NCI-H2196 treated with DMSO at 0.1 percent for 48 hours (cell line): ENCODE data around the gene DDX25.
"Not testable (repeated sequence)": the region's sequence is repeated elsewhere in the genome, so short reads cannot be mapped to it uniquely, and the experiment has no call there.

Experiments
- DNase-seq: peaks from one replicate; lab custom pipeline; 2025; ENCODE audit not compliant: unreplicated experiment; lab: John Stamatoyannopoulos, UW

DDX25 gene

DNA sequence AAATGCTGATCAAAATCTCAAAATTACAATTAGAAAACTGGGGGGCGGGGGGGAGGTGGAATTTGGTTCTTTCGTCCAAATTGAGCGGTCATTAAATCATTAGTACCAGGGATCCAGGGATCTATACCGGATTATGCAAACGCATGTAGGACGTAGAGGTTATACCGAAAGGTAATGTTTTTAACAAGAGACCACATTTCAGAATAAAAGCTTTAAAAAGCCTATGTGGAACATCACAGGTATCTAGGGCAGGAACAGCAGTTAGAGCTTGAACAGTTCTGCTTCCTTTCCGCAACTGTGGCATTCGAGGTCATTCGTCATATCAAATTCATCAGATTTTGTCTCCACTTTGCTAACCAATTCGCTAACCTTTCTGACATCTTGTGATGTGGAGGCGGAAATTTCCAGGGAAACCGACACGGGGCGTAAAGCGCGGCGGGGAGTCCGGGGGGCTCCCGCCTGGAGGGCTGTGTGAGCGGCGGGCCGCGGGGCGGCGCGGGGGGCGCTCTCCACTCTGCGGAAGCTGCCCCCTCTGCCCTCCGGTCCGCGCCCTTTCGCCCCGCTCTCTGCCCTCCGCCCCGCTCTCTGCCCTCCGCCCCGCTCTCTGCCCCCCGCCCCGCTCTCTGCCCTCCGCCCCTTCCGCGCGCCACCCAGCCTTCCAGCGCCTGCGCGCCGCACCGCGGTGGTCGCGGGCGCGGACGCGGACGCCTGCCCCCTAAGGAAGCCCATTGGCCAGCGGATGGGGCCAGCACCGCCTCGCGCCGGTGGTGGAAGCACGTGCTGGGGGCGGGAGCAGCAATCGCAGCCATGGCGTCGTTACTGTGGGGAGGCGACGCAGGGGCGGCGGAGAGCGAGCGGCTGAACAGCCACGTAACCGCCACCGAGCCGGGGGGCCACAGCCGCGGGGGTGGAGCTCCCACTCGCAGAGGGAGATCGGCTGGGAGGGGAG, at the start of gene DDX25:
DDX25 (plus strand) TSS at position 798 of the 949 bp plus-strand sequence; CDS start at position 808, 10 bp downstream.
- peak; percentile 4 for DNase-seq

DNA sequence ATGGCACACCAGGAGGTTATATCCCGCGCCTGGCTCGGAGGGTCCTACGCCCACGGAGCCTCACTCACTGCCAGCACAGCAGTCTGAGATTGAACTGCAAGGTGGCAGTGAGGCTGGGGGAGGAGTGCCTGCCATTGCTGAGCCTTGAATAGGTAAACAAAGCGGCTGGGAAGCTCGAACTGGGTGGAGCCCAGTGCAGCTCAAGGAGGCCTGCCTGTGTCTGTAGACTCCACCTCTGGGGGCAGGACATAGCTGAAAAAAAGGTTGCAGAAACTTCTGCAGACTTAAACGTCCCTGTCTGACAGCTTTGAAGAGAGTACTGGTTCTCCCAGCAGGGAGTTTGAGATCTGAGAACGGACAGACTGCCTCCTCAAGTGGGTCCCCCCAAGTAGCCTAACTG, 46.6 kb upstream of the DDX25 start:
- DNase-seq, result not testable (repeated sequence)

DNA sequence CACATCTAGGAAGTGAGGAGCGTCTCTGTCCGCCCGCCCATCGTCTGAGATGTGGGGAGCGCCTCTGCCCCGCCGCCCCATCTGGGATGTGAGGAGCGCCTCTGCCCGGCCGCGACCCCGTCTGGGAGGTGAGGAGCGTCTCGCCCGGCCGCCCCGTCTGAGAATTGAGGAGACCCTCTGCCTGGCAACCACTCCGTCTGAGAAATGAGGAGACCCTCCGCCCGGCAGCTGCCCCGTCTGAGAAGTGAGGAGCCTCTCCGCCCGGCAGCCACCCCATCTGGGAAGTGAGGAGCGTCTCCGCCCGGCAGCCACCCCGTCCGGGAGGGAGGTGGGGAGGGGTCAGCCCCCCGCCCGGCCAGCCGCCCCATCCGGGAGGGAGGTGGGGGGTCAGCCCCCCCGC, 41.5 kb upstream of the DDX25 start:
- DNase-seq, result not testable (repeated sequence)

DNA sequence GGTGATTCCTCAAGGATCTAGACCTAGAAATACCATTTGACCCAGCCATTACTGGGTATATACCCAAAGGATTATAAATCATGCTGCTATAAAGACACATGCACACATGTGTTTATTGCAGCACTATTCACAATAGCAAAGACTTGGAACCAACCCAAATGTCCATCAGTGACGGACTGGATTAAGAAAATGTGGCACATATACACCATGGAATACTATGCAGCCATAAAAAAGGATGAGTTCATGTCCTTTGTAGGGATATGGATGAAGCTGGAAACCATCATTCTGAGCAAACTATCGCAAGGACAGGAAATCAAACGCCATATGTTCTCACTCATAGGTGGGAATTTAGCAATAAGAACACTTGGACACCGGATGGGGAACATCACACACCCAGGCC, 39.0 kb upstream of the DDX25 start:
- not testable (repeated sequence) for DNase-seq

DNA sequence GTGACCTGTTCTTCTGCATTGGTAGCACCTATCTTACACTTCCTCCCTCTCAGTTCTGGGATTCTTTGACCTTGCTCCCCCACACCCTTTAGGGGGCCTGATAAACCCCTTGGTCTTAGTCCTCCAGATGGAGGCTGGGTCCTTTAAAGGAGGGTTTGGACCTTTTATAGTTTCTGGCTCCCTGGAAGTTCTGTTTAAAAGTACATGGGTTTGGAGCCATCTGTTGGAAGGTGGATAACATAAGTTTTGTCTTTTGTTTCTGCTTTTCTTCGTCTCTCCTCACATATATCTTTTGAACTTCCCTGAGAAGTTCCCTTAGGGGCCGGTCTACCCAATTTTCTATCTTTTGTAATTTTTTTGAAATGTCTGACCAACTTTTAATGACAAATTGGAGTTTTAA, 34.8 kb upstream of the DDX25 start:
- no peak for DNase-seq

DNA sequence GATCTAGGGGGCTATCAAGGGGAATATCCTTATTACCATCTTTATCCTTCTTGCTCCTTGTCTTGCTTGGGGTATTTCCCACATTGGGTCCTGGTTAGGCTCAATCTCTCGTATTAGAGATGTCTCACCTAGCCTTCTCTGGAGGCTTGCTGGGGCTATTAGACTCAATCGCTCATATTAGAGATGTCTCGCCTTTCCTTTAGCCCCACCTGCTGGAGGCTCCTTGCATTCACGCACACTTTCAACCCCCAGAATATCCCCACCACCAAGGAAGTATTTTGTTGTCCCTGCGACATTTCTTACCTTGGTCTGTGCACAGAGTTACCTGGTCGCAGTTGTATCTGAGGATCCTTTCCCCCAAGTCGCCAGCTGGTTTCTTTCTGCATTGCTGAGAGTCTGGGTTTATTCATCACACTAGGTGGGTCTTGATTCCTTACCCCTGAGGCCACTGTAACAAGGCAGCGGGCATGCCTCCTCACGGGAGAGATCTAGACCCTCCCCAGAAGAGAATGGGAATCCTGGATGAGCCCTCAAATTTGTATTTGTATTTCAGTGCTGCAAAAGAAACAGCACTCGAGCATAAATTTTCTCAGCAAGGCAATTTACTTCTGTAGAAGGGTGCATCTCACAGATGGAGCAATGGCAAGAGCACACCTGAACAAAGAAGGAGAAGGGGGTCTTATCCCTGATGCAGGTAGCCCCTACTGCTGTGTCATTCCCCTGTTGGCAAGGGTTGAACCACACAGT, 32.7 kb upstream of the DDX25 start:
- no peak for DNase-seq

DNA sequence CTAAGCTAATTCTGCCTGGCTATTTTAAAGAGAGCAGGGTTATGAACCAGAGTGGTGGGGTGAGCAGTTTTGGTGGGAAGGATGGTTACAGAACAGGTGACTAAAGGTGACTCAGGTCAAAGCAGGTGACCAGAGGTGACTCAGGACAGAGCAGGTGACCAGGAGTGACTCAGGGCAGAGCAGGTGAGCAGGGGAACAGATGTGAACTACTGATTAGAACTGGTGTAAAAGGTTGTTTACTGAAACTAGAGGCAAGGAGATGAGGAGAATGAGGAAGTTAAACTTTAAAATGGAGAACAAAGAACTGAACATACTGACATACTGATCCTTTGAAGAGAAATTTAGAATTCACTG, 32.2 kb upstream of the DDX25 start:
- DNase-seq, result no peak

DNA sequence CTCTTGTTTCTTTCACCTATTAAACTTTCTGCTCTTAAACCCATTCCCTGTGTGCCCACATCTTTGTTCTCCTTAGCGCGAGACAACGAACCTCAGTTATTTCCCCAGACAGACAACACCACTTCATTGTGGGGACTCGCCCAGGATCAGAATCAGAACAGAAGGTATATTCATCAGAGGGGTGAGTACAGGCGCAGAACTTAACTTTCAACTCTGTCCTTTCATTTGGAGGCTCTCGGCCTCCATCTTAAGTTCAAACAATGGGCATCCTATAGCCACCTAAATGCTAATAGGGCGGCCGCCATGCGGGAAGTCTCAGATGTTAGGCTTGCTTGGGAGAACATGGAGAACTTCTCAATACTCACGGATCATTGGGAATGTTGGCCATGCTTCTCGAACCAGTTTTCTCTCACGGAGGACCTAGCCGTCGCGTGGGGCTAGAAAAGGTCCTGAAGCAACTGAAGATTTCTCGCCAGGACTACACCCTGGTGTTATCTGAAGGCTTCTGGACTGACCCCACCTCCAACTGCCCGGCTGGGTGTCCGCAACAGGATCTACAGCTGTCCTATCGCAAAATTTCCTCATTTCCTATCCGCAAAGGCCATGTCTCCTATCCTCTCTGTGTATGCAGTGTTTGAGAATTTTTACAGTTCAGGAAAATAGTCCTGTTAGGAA, 30.3 kb upstream of the DDX25 start:
- no peak for DNase-seq

DNA sequence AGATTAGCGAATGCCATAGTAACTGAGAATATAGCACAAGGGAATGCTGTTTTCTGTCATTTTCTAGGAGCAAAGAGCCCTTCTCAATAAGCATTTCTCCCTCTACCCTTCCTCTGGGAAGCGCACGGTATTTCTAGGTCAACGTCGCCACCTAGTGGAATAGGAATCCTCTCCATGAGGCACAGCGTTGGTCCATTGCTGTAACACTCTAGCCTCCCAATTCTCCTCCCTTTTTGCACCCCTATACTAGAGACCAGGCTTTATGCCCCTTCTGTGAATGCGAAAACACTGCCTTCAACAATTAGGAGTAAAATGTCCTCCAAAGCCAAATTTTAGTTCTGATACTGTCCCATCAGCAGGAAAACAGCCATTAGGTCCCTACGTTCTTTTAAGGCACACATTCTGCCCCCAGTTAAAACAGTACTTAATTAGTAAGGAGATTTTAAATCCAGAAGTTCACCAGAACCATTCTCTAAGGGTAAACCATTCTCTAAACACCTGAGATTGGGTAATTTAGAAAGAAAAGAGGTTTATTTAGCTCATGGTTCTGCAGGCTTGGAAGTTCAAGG, 29.7 kb upstream of the DDX25 start:
- DNase-seq, result no peak

DNA sequence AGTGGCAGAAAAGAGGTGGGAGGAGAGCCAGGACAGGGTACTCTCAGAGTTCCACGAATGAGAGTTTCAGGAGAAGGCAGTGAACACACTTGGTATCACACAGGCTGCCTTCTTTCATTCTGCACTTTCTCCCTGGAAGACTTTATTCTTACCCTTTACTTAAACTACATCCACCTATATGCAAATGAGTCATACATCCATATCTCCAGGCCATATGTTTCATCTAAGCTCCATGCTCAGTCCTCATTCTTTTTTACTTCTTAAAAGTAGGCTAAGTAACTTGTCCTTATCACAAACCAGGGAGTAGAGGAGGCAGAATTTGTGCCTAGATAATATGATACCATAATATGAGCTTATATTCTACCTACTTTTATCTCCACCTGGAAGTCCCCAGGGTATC, 23.0 kb upstream of the DDX25 start:
- DNase-seq, result no peak

DNA sequence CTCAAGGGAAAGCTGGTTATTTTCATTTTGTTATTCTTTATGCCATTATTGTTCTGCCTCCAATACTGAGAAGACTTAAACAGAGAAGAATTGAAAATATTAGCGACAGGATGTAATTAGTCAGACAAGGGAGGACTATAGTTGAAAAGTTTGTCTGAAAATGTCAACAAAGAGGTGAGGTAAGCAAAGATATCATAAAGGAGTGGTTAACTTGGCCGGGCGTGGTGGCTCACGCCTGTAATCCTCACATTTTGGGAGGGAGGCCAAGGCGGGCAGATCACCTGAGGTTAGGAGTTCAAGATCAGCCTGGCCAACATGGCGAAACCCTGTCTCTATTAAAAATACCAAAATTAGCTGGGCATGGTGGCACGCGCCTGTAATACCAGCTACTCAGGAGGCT, 20.9 kb upstream of the DDX25 start:
- no peak for DNase-seq

DNA sequence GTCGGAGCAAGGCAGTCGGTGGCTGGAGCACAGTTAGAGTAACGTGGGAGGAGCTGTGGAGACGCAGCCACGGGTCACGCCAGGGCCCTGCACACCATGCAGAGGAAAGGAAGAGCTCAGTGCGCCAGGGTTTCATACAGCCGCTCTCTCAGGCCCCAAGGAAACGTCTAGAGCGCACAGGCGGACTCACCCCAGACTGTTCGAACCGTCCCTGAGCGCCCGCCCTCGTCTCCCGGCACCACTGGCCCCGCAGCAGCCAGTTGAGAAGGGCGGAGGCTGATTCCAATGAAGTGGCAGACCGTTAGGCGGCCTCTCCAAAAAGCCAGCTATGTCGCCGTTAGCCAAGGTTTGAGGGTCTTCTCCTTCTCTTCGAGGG, 17.3 kb upstream of the DDX25 start:
- peak; percentile 51 for DNase-seq

DNA sequence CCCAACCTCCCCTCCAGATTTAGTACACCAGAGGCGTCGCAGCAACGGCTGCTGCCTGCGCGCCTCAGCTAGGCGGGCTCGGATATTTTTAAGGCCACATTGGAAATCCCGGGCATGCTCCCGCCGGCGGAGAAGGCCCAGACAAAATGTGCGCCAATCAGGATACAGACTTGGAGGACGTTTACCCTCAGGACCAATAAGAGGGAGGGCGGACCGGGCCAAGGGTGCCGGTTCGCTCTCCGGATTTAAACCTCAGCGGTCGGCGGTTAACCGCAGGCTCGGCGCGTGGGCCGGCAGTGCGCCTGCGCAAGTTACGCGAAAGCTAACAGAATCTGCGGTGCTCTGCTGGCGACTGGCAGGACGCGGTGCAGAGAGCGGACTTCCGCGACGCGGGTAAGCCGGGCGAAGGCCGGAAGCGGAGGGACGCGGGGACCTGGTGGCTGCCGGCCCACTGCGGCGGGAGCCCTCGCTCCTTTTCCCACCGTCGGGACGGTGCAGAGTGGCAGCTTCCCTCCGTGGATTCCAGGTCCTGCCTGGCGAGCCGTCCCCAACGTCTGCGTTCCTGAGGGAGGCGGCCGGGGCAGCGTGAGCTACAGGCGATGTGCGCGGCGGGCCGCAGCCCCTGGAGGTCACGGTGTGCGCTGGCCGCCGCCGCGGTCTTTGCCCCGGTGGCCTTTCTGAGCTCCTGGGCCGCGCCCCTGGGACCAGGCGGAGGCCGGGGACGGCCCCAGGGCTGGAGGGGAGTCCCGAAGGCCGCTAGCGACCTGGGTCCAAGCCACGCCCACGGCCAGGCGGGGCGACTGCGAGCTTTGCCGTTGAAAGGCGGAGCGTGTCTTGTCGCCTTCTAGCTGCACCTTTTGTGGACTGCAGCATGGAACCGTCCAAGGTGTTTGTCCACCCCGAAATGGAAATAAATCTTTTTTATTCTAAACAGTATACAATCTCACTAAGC, 16.7 kb upstream of the DDX25 start, which contains the start of gene HYLS1:
HYLS1 (plus strand) TSS at position 296 of the 952 bp plus-strand sequence. CDS start 11,701 bp downstream, outside the sequence.
- peak; percentile 97 for DNase-seq

DNA sequence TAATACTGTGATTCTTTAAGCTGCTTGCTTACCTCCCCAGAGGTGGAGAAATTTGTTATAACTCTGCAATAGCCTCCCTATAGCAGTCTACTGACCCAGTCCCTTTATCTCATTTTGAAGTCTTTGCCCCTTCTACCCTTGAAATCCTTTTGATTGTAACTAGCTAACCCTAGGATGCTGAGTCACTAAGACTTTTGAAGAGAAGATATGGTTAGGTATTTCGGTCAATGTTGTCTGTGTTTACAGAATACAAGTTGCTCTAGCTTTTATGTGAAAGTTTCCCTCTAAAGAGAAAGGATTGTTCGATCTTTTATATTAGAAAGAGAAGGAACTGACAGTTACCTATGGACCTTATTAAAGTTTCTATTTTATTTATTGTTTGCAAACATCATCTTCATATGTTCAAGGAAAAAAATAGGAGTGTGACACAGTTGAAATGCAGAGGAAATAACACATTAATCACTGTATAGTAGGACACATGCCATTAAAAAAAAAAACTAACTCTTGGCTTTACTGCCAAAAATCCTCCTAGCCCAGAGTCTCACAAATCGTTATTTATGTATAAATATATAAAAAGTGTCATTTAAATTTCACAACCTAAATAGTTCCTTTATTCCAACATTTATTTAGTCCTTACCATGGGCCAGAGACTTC, 13.7 kb upstream of the DDX25 start:
- DNase-seq, result no peak

DNA sequence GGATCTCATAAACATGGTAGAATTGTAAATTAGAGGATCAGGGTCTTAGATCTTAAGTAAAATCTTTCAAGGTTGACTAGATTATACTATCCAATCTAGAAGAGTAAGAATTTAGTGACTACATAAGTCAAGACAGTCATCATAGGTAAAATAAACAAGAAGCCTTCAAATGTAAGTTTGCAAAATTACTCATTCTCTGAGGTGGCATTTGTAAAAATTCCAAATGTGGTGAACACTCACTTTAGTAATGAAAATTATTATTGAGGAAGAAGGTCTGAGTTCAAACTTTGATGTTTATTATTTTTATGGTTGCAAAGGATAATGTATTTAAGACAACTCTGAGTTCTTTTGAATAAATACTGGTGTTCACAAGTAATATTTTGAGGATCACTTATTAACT, 12.2 kb upstream of the DDX25 start:
- no peak for DNase-seq

DNA sequence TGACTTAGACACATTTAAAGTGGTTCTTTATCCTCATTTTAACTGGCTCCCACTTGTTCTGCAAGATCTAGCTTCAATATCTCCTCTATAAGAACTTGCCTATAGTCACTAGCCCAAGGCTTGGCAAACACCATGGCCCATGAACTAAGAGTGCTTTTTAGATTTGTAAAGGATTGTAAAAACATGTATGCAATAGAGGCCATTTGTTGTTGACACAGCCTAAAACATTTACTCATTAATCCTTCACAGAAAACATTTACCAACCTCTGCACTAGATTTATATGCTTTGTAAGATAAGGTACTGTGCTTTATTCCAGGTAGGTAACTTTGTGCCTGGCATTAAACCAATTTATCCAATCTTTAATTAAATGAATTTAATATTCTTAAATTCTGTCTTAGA, 11.3 kb upstream of the DDX25 start:
- no peak for DNase-seq

DNA sequence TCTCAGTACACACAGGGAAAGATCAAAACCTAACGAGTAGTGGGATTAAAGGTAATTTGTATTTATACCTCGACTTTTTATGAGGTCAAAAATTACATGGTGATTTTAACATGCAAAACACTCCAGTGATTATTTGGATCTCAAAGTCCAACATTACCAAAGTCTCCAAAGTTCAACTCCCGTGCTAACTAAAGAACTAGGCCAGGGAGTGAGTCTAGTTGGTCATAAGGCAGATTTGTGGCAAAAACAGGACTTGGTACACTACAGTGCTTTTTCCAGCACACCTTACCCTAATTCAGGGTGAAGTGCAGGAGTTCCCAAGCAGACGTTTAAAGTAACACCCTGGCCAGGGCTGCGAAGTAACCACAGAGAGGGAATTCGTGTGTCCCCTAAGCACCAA, 2.4 kb upstream of the DDX25 start:
- no peak for DNase-seq

DNA sequence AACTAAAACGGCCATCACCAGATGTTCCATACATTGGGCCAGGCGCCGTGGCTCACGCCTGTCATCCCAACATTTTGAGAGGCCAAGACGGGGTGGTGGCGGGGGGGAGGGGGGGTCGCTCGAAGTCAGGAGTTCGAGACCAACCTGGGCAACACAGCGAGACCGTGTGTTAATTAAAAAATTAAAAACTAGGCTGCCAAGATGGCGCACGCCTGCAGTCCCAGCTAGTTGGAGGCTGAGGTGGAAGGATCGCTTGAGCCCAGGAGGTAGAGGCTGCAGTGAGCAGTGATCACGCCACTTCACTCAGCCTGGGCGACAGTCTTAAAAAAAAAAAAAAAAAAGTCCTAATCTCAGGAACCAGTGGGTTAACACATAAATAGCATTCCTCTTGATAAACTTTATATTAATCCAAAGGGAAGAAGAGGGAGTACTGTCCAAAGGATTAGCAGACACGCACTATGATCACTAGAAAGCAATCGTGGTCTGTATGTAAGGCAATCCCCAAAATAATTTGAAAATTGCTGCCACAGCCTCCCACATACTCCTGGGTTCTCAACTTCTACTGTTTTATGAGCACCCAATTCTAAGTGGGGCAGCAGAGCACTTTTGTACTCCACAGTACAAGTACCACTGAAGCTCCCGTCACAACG, 1.9 kb upstream of the DDX25 start:
- DNase-seq, result no peak
